ENCODE measurements around the gene RNF115.
"Not testable (repeated sequence)": the region's sequence is repeated elsewhere in the genome, so short reads cannot be mapped to it uniquely, and the experiment has no call there.

DNA sequence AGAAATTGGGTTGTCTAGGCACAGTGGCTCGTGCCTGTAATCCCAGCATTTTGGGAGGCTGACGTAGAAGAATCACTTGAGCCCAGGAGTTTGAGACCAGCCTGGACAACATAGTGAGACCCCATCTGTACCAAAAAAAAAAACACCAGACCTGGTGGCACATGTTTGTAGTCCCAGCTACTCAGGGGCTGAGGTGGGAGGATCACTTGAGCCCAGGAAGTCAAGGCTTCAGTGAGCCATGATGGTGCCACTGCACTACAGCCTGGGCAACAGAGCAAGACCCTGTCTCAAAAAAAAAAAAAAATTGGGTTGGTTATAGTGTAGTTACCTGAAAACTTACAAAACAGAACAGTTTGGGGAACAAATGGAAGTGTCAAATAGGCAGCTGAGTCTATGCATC lies 6.9 kb upstream of the RNF115 start:
- TF ChIP-seq EZH2phosphoT487 (IDR thresholded peaks at IDR 0.05; ENCODE audit: borderline replicate concordance, low read length): not testable (repeated sequence)
- TF ChIP-seq, protein P1, sequence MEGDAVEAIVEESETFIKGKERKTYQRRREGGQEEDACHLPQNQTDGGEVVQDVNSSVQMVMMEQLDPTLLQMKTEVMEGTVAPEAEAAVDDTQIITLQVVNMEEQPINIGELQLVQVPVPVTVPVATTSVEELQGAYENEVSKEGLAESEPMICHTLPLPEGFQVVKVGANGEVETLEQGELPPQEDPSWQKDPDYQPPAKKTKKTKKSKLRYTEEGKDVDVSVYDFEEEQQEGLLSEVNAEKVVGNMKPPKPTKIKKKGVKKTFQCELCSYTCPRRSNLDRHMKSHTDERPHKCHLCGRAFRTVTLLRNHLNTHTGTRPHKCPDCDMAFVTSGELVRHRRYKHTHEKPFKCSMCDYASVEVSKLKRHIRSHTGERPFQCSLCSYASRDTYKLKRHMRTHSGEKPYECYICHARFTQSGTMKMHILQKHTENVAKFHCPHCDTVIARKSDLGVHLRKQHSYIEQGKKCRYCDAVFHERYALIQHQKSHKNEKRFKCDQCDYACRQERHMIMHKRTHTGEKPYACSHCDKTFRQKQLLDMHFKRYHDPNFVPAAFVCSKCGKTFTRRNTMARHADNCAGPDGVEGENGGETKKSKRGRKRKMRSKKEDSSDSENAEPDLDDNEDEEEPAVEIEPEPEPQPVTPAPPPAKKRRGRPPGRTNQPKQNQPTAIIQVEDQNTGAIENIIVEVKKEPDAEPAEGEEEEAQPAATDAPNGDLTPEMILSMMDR (IDR thresholded peaks at IDR 0.05; ENCODE audit: low read depth, low read length, poor library complexity, severe bottlenecking): not testable (repeated sequence)

All from DOHH2 (cell line).